ENCODE measurements around the gene NBAS.

GRCh38 chr2:15432642-15433256 lies 128.4 kb downstream of the NBAS start:
- TF ChIP-seq CTCF (IDR thresholded peaks at IDR 0.05 in 4 of 5, conservative IDR thresholded peaks at IDR 0.05 in 1 of 5): no peak
- no peak for TF ChIP-seq POLR2A (IDR thresholded peaks at IDR 0.05)
